HCT116 (cell line): Measurements from ENCODE around the gene DNAJB13. TPM values are rescaled to one million over a fixed set of nuclear protein-coding genes. Genes with fewer than 3 reads are reported as not detected.

Source experiments
- ATAC-seq: fragments of 200-7000 bp; cut with Tn5 transposase; 2 replicates; pipeline ENCODE4 v1.9.1; 2020; ENCODE audit warnings: mild to moderate bottlenecking, moderate library complexity
- BruUV-seq: library from RNA; stranded (reverse); fragments of 400-500 nt; replicated peaks from 2 replicates; lab custom pipeline; 2021; lab: Mats Ljungman, UMichigan
- CTCF ChIA-PET: fragments of 300-600 bp; sonication (Branson Sonifier 250); formaldehyde crosslinking; loops from one replicate; lab custom pipeline; 2021; ENCODE audit warnings: antibody characterized with exemption; lab: Charles Lee
- POLR2A ChIA-PET: fragments of 300-600, 350-600 bp; sonication (Branson Sonifier 250); formaldehyde crosslinking; loops from one replicate; lab custom pipeline; 2021; ENCODE audit warnings: antibody characterized with exemption; lab: Charles Lee
- RAD21 ChIA-PET, 2 experiments: fragments of 300-600 bp; sonication (Branson Sonifier 250); formaldehyde crosslinking; loops; one replicate each; lab custom pipeline; 2023; ENCODE audit warnings: low total read pairs in 2 of 2; ENCODE audit not compliant: uncharacterized antibody in 2 of 2, unreplicated experiment in 2 of 2, low non-redundant PET in 1 of 2; lab: Charles Lee
- DNase-seq: peaks from one replicate; pipeline ENCODE4 v3.0.0-alpha.2; 2010; ENCODE audit warnings: low read depth, low spot score
- H2AFZ ChIP-seq: fragments of 200-600 bp; shearing (Covaris generic), sonication (generic); 2 replicates; pipeline ENCODE4 v1.6.1; 2017; ENCODE audit warnings: low read depth, mixed run types, mixed read lengths, antibody characterized with exemption, low read length; ENCODE audit not compliant: poor library complexity, severe bottlenecking
- H3K27ac ChIP-seq: 2 replicates; pipeline ENCODE4 v1.5.1; 2012; ENCODE audit warnings: low read depth, low read length
- H3K27me3 ChIP-seq: fragments of 200-600 bp; sonication (generic); 2 replicates; pipeline ENCODE4 v1.6.1; 2016; ENCODE audit warnings: mixed run types, low read length, mixed read lengths; ENCODE audit not compliant: insufficient read depth
- H3K36me3 ChIP-seq, 2 experiments: fragments of 200-500 bp in 1 of 2; fragments of 200-600 bp in 1 of 2; sonication (Bioruptor generic) in 1 of 2; sonication (generic) in 1 of 2; 2 replicates each; pipeline versions ENCODE4 v1.5.1 to v1.6.1; 2014 to 2016; ENCODE audit warnings: low read length in 2 of 2, inconsistent platforms in 1 of 2, mixed read lengths in 1 of 2, mixed run types in 1 of 2; ENCODE audit not compliant: insufficient read depth in 2 of 2, control insufficient read depth in 1 of 2
- H3K4me1 ChIP-seq, 2 experiments: fragments of 200-600 bp in 1 of 2; sonication (generic) in 1 of 2; 2 replicates each; pipeline versions ENCODE4 v1.5.1 to v1.6.1; 2012 to 2017; ENCODE audit warnings: low read length in 2 of 2, inconsistent platforms in 1 of 2, mild to moderate bottlenecking in 1 of 2, mixed read lengths in 1 of 2, mixed run types in 1 of 2, moderate library complexity in 1 of 2; ENCODE audit not compliant: insufficient read depth in 2 of 2, control insufficient read depth in 1 of 2
- H3K4me2 ChIP-seq: fragments of 200-600 bp; sonication (generic); 2 replicates; pipeline ENCODE4 v1.6.1; 2017; ENCODE audit warnings: mixed run types, low read length, mixed read lengths
- H3K4me3 ChIP-seq, 2 experiments: fragments of 200-600 bp in 1 of 2; sonication (generic) in 1 of 2; replicated peaks in 1 of 2; 2 replicates each; pipeline ENCODE4 v1.5.1; 2011 to 2016; ENCODE audit warnings: low read length in 2 of 2, control low read depth in 1 of 2, low read depth in 1 of 2, mild to moderate bottlenecking in 1 of 2, mixed read lengths in 1 of 2, mixed run types in 1 of 2
- H3K79me2 ChIP-seq: fragments of 200-600 bp; sonication (generic); 2 replicates; pipeline ENCODE4 v1.6.1; 2017; ENCODE audit warnings: mild to moderate bottlenecking, mixed run types, low read length, moderate library complexity, mixed read lengths; ENCODE audit not compliant: insufficient read depth
- H3K9ac ChIP-seq: fragments of 200-600 bp; sonication (generic); 2 replicates; pipeline ENCODE4 v1.6.1; 2016; ENCODE audit warnings: low read length, mixed read lengths
- H3K9me2 ChIP-seq: fragments of 200-600 bp; sonication (generic), shearing (Covaris generic); 2 replicates; pipeline ENCODE4 v1.6.1; 2017; ENCODE audit warnings: mixed run types, mild to moderate bottlenecking, moderate library complexity; ENCODE audit not compliant: insufficient read depth
- H3K9me3 ChIP-seq, 2 experiments: fragments of 200-500 bp in 1 of 2; fragments of 200-600 bp in 1 of 2; sonication (Bioruptor generic) in 1 of 2; sonication (generic) in 1 of 2; 2 replicates each; pipeline ENCODE4 v1.6.1; 2014 to 2017; ENCODE audit warnings: low read length in 2 of 2, mixed read lengths in 2 of 2, inconsistent platforms in 1 of 2, low read depth in 1 of 2, mild to moderate bottlenecking in 1 of 2, mixed run types in 1 of 2, moderate library complexity in 1 of 2; ENCODE audit not compliant: control insufficient read depth in 1 of 2, insufficient read depth in 1 of 2
- H4K20me1 ChIP-seq: fragments of 200-600 bp; sonication (generic), shearing (Covaris generic); 2 replicates; pipeline ENCODE4 v1.6.1; 2017; ENCODE audit warnings: mixed run types, mild to moderate bottlenecking, moderate library complexity; ENCODE audit not compliant: insufficient read depth
- CBX3 ChIP-seq: IDR thresholded peaks from 2 replicates; pipeline ENCODE4 v1.6.1; 2012; ENCODE audit warnings: low read depth
- CEBPB ChIP-seq: IDR thresholded peaks from 2 replicates; pipeline ENCODE4 v1.6.1; 2012; ENCODE audit warnings: low read depth
- EGR1 ChIP-seq: IDR thresholded peaks from 2 replicates; pipeline ENCODE4 v1.6.1; 2012; ENCODE audit warnings: low read depth
- ELF1 ChIP-seq: IDR thresholded peaks from 2 replicates; pipeline ENCODE4 v1.6.1; 2012; ENCODE audit warnings: low read depth, borderline replicate concordance
- EZH2 ChIP-seq: fragments of 200-600 bp; sonication (generic); IDR thresholded peaks from 2 replicates; pipeline ENCODE4 v1.6.1; 2017; ENCODE audit warnings: antibody characterized with exemption, mixed run types
- EZH2phosphoT487 ChIP-seq: fragments of 200-600 bp; IDR thresholded peaks from 2 replicates; pipeline ENCODE4 v1.6.1; 2018; ENCODE audit warnings: antibody characterized with exemption, borderline replicate concordance
- FOSL1 ChIP-seq: IDR thresholded peaks from 2 replicates; pipeline ENCODE4 v1.6.1; 2012; ENCODE audit warnings: low read depth
- POLR2AphosphoS5 ChIP-seq: IDR thresholded peaks from 2 replicates; pipeline ENCODE4 v1.6.1; 2011; ENCODE audit warnings: mild to moderate bottlenecking, low read depth, low read length, moderate library complexity
- RAD21 ChIP-seq: IDR thresholded peaks from 2 replicates; pipeline ENCODE4 v1.6.1; 2012; ENCODE audit warnings: low read depth, mild to moderate bottlenecking
- SIN3A ChIP-seq: IDR thresholded peaks from 2 replicates; pipeline ENCODE4 v1.6.1; 2012; ENCODE audit warnings: low read depth
- SP1 ChIP-seq: IDR thresholded peaks from 2 replicates; pipeline ENCODE4 v1.6.1; 2012; ENCODE audit warnings: low read depth
- SRF ChIP-seq: IDR thresholded peaks from 2 replicates; pipeline ENCODE4 v1.6.1; 2012; ENCODE audit warnings: low read depth
- TCF7L2 ChIP-seq: IDR thresholded peaks from 2 replicates; pipeline ENCODE4 v1.7.0; 2011; ENCODE audit warnings: borderline replicate concordance, inconsistent platforms; ENCODE audit not compliant: insufficient read depth, insufficient read length; ENCODE audit errors: extremely low read depth
- ZFX ChIP-seq: fragments of 450-650 bp; IDR thresholded peaks from 2 replicates; pipeline ENCODE4 v1.6.1; 2017
- ZNF274 ChIP-seq: fragments of 200-500 bp; sonication (Bioruptor generic); IDR thresholded peaks from 2 replicates; pipeline ENCODE4 v1.6.1; 2014; ENCODE audit warnings: mild to moderate bottlenecking, low read depth, low read length, inconsistent platforms
- intact Hi-C: fragments of 100-400 bp; cut with micrococcal nuclease; formaldehyde crosslinking; loops from 2 replicates; pipeline ENCODE4 v1.10.0; 2022
- total RNA-seq: library from RNA; stranded (reverse); gene quantifications from one replicate; pipeline ENCODE4 v1.2.1, GENCODE V29; 2021; ENCODE audit not compliant: unreplicated experiment
- TF ChIP-seq, protein P1 (sequence below): IDR thresholded peaks from 2 replicates; pipeline ENCODE4 v1.6.1; 2012
- TF ChIP-seq, protein P2 (sequence below): IDR thresholded peaks from 2 replicates; pipeline ENCODE4 v1.6.1; 2012
- TF ChIP-seq, protein P3 (sequence below): IDR thresholded peaks from 2 replicates; pipeline ENCODE4 v1.6.1; 2011; ENCODE audit warnings: mild to moderate bottlenecking, low read length, moderate library complexity; ENCODE audit not compliant: insufficient replicate concordance; ENCODE audit errors: extremely low read depth
- TF ChIP-seq, protein P4 (sequence below), 3 experiments: fragments of 200-600 bp in 1 of 3; sonication (generic) in 1 of 3; IDR thresholded peaks in 2 of 3; conservative IDR thresholded peaks in 1 of 3; 2 replicates each; pipeline ENCODE4 v1.5.1; 2012 to 2017; ENCODE audit warnings: low read depth in 2 of 3, low read length in 2 of 3, antibody characterized with exemption in 1 of 3, borderline replicate concordance in 1 of 3, control low read depth in 1 of 3, mild to moderate bottlenecking in 1 of 3, mixed read lengths in 1 of 3, mixed run types in 1 of 3, moderate library complexity in 1 of 3; ENCODE audit not compliant: insufficient read depth in 1 of 3

Gene DNAJB13
- total RNA-seq, 1 experiment from 2014 or later, result 0.22 TPM

DNA sequence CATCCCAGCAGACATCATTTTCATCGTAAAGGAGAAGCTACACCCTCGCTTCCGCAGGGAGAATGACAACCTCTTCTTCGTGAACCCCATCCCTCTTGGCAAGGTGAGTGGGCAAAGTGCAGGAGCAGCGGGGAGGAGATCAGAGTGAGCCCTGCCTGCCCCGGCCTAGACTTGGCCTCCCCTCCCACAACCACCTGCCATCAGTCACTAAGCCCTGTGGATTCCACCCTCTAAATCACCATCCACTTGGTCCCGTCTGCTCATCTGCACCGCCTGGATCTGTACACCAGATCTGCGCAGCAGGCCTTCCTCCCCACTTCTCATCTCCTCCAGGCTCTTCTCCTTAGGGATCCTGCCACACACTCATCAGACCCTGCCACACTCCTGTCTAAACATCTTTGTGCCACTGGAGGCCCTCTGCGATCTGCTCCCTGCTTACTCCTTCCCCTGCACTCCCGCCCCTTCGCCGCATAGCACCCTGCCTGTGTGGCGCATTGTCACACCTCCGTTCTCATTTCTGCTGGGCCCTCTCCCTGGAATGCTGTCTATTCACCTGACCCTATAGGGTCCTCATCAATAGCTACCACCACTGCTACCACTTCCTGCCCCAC, 17.6 kb downstream of the DNAJB13 start:
- ChIA-PET RAD21 (no interaction called here), POLR2A (no interaction called here), CTCF (no interaction called here)
- no TSS peak for BruUV-seq
- no peaks in the 10 kb centered on the region for H3K27me3 ChIP-seq
- H3K4me1 ChIP-seq, result peaks cover 0 to 5% of the 10 kb centered on the region in 2 experiments; a peak in 2 of 4 replicates
- H3K27ac ChIP-seq, result no peak overlapping the region
- no peak overlapping the region for H3K4me3 ChIP-seq
- H3K36me3 ChIP-seq, result no peaks in the 10 kb centered on the region
- ATAC-seq (no peak), DNase-seq (no peak)
- no peak overlapping the region for H2AFZ ChIP-seq
- H4K20me1 ChIP-seq, result no peaks in the 10 kb centered on the region
- no peaks in the 10 kb centered on the region for H3K79me2 ChIP-seq
- H3K9me2 ChIP-seq, result no peaks in the 10 kb centered on the region
- intact Hi-C loops, result loop anchor here (10.0 kb wide), 1 partner anchor 236 kb away; no protein-coding TSS in a partner anchor
- no peak overlapping the region for H3K9ac ChIP-seq
- H3K9me3 ChIP-seq, result no peaks in the 10 kb centered on the region
- no peak overlapping the region for H3K4me2 ChIP-seq
- TF ChIP-seq TCF7L2, result no peak
- TF ChIP-seq ZFX, result no peak
- no peak for TF ChIP-seq POLR2AphosphoS5
- TF ChIP-seq, protein P1, sequence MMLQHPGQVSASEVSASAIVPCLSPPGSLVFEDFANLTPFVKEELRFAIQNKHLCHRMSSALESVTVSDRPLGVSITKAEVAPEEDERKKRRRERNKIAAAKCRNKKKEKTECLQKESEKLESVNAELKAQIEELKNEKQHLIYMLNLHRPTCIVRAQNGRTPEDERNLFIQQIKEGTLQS, result no peak
- TF ChIP-seq RAD21, result no peak
- TF ChIP-seq CEBPB, result no peak
- TF ChIP-seq, protein P2, sequence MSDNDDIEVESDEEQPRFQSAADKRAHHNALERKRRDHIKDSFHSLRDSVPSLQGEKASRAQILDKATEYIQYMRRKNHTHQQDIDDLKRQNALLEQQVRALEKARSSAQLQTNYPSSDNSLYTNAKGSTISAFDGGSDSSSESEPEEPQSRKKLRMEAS, result no peak
- TF ChIP-seq SRF, result no peak
- TF ChIP-seq EGR1, result no peak
- TF ChIP-seq, protein P3, sequence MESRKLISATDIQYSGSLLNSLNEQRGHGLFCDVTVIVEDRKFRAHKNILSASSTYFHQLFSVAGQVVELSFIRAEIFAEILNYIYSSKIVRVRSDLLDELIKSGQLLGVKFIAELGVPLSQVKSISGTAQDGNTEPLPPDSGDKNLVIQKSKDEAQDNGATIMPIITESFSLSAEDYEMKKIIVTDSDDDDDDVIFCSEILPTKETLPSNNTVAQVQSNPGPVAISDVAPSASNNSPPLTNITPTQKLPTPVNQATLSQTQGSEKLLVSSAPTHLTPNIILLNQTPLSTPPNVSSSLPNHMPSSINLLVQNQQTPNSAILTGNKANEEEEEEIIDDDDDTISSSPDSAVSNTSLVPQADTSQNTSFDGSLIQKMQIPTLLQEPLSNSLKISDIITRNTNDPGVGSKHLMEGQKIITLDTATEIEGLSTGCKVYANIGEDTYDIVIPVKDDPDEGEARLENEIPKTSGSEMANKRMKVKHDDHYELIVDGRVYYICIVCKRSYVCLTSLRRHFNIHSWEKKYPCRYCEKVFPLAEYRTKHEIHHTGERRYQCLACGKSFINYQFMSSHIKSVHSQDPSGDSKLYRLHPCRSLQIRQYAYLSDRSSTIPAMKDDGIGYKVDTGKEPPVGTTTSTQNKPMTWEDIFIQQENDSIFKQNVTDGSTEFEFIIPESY, result no peak
- TF ChIP-seq ZNF274, result no peak
- TF ChIP-seq, protein P4, sequence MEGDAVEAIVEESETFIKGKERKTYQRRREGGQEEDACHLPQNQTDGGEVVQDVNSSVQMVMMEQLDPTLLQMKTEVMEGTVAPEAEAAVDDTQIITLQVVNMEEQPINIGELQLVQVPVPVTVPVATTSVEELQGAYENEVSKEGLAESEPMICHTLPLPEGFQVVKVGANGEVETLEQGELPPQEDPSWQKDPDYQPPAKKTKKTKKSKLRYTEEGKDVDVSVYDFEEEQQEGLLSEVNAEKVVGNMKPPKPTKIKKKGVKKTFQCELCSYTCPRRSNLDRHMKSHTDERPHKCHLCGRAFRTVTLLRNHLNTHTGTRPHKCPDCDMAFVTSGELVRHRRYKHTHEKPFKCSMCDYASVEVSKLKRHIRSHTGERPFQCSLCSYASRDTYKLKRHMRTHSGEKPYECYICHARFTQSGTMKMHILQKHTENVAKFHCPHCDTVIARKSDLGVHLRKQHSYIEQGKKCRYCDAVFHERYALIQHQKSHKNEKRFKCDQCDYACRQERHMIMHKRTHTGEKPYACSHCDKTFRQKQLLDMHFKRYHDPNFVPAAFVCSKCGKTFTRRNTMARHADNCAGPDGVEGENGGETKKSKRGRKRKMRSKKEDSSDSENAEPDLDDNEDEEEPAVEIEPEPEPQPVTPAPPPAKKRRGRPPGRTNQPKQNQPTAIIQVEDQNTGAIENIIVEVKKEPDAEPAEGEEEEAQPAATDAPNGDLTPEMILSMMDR (IDR thresholded peaks at IDR 0.05 in 2 of 3, conservative IDR thresholded peaks at IDR 0.05 in 1 of 3; ENCODE audit: borderline replicate concordance in 1 of 3, insufficient read depth in 1 of 3, low read depth in 2 of 3, low read length in 2 of 3), result no peak
- no peak for TF ChIP-seq CBX3
- TF ChIP-seq SP1, result no peak
- TF ChIP-seq EZH2phosphoT487, result no peak
- TF ChIP-seq EZH2, result no peak
- no peak for TF ChIP-seq FOSL1
- no peak for TF ChIP-seq ELF1
- no peak for TF ChIP-seq SIN3A
